Adrenal gland (tissue), 5 donors: ENCODE measurements around the gene TMCC3.

Experiments used
- CTCF ChIP-seq, 6 experiments: fragments of 450-650 bp in 4 of 6; fragments of 200-600 bp in 2 of 6; sonication (generic) in 1 of 6; IDR thresholded peaks; 1 replicate in 5 of 6; 2 replicates in 1 of 6; pipeline versions ENCODE4 v1.5.1 to v1.8.0; 2016 to 2021; ENCODE audit warnings: antibody characterized with exemption in 6 of 6, mild to moderate bottlenecking in 2 of 6, moderate library complexity in 1 of 6
- POLR2A ChIP-seq, 2 donors: fragments of 450-650 bp; IDR thresholded peaks; one replicate each; pipeline ENCODE4 v1.6.1; 2017; ENCODE audit warnings: antibody characterized with exemption in 2 of 2, mild to moderate bottlenecking in 2 of 2, moderate library complexity in 1 of 2
- donor health status: DM: no; HTN: no; CAD: no.

DNA sequence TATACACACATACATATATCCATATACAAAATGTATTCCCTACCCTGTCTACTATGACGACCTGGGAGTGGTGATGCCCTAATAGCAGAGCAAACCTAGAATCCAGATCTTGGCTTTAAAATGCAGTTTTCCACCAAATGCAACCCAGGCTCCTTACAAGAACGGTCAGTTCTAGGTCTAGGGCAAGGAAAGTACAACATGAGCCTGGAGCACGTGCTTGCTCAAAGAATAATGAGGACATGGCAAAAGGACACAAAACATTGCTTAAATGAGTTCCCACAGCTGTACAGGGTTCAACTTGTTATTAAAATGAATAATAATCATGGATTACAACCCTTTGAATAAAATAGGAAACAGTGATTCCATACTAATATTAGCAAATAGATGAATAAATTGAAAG lies 94.7 kb downstream of the TMCC3 start:
- no peak for TF ChIP-seq CTCF (IDR thresholded peaks at IDR 0.05)
- no peak for TF ChIP-seq POLR2A (IDR thresholded peaks at IDR 0.05)
